DND-41 (cell line): Measurements from ENCODE around the gene RBM22.

ENCODE experiments used
- ATAC-seq: fragments of 200-7000 bp; cut with Tn5 transposase; 3 replicates; pipeline ENCODE4 v1.9.1; 2021; ENCODE audit warnings: low read depth; ENCODE audit not compliant: insufficient read depth
- DNase-seq: peaks from one replicate; pipeline ENCODE4 v3.0.0-alpha.2; 2020
- H2AFZ ChIP-seq: 2 replicates; pipeline ENCODE4 v1.6.0; 2012; ENCODE audit warnings: low read depth, low read length
- H3K27ac ChIP-seq: 2 replicates; pipeline ENCODE4 v1.5.1; 2012; ENCODE audit warnings: low read length, inconsistent platforms
- H3K27me3 ChIP-seq: fragments of 200-600 bp; sonication (generic); 2 replicates; pipeline ENCODE4 v1.6.0; 2012; ENCODE audit warnings: low read length, mild to moderate bottlenecking, inconsistent platforms; ENCODE audit not compliant: insufficient read depth, poor library complexity
- H3K36me3 ChIP-seq: 2 replicates; pipeline ENCODE4 v1.5.1; 2012; ENCODE audit warnings: low read length, inconsistent platforms; ENCODE audit not compliant: insufficient read depth
- H3K4me1 ChIP-seq: 2 replicates; pipeline ENCODE4 v1.5.1; 2012; ENCODE audit warnings: mild to moderate bottlenecking, low read length; ENCODE audit not compliant: insufficient read depth
- H3K4me2 ChIP-seq: 2 replicates; pipeline ENCODE4 v1.6.0; 2012; ENCODE audit warnings: mild to moderate bottlenecking, moderate library complexity, low read length, inconsistent platforms; ENCODE audit not compliant: insufficient read depth
- H3K4me3 ChIP-seq, 2 experiments: fragments of 200-600 bp in 1 of 2; shearing (Covaris generic) in 1 of 2; 2 replicates each; pipeline ENCODE4 v1.5.1; 2012 to 2016; ENCODE audit warnings: inconsistent platforms in 2 of 2, low read length in 2 of 2, mild to moderate bottlenecking in 2 of 2, low read depth in 1 of 2, moderate library complexity in 1 of 2
- H3K79me2 ChIP-seq: 2 replicates; pipeline ENCODE4 v1.6.0; 2012; ENCODE audit warnings: low read length, inconsistent platforms; ENCODE audit not compliant: insufficient read depth
- H3K9ac ChIP-seq: 2 replicates; pipeline ENCODE4 v1.6.0; 2012; ENCODE audit warnings: low read depth, mild to moderate bottlenecking, inconsistent platforms, low read length, moderate library complexity
- H3K9me3 ChIP-seq: 2 replicates; pipeline ENCODE4 v1.5.1; 2012; ENCODE audit warnings: low read length, moderate library complexity, mild to moderate bottlenecking, inconsistent platforms; ENCODE audit not compliant: insufficient read depth, severe bottlenecking
- H4K20me1 ChIP-seq: 2 replicates; pipeline ENCODE4 v1.6.0; 2012; ENCODE audit warnings: low read length; ENCODE audit not compliant: insufficient read depth
- CTCF ChIP-seq: IDR thresholded peaks from 2 replicates; pipeline ENCODE4 v1.5.1; 2012; ENCODE audit warnings: borderline replicate concordance, low read length, moderate library complexity, mild to moderate bottlenecking; ENCODE audit not compliant: poor library complexity, severe bottlenecking; ENCODE audit errors: extremely low read depth
- EZH2 ChIP-seq: IDR thresholded peaks from 3 replicates; pipeline ENCODE4 v1.6.1; 2012; ENCODE audit warnings: borderline replicate concordance, low read depth, mild to moderate bottlenecking, moderate library complexity, low read length, inconsistent platforms; ENCODE audit not compliant: severe bottlenecking

Gene RBM22

DNA sequence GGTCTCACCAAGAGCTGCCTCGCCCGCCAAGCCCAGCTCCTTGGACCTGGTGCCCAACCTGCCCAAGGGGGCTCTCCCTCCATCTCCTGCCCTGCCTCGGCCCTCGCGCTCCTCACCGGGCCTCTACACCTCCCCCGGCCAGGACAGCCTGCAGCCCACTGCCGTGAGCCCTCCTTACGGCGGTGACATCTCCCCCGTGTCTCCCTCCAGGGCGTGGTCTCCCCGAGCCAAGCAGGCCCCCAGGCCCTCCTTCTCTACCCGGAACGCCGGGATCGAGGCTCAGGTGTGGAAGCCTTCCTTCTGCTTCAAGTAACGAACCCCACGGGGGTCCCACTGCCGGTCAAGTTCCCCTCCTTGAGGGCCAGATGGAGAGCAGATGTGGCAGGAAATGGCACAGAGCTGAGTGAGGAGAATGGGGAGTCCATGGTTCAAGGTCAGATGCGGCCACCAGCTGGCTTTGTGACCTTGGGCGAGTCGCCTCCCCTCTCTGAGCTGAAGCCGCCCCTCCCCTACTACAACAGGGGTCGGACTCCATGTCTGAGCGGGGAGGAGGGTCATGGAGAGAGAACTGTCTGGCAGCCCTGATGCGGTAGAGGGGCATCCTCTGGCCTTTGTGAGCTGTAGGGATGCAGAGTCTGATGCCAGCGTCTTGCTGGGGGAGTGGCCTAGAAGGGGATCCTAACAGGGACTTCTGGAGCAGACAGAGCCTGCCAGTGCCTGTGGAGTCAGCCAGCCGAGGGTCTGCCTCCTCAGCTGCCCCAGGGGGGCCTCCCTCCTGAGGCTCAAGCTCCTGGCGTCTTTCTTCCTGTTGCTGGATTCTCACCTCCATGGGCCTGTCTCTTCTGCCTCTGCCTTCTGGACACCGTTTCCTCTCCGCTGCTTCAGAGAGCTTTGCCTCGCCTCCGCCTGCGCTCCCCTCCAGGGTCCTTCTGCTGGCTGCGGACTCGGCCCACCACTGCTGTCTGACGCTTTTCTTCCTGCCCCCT lies 50.5 kb downstream of the RBM22 start:
- Histone ChIP-seq H3K79me2 (no peaks in the 10 kb centered on the region), H3K27ac (no peak overlapping the region)
- no peak for ATAC-seq

DNA sequence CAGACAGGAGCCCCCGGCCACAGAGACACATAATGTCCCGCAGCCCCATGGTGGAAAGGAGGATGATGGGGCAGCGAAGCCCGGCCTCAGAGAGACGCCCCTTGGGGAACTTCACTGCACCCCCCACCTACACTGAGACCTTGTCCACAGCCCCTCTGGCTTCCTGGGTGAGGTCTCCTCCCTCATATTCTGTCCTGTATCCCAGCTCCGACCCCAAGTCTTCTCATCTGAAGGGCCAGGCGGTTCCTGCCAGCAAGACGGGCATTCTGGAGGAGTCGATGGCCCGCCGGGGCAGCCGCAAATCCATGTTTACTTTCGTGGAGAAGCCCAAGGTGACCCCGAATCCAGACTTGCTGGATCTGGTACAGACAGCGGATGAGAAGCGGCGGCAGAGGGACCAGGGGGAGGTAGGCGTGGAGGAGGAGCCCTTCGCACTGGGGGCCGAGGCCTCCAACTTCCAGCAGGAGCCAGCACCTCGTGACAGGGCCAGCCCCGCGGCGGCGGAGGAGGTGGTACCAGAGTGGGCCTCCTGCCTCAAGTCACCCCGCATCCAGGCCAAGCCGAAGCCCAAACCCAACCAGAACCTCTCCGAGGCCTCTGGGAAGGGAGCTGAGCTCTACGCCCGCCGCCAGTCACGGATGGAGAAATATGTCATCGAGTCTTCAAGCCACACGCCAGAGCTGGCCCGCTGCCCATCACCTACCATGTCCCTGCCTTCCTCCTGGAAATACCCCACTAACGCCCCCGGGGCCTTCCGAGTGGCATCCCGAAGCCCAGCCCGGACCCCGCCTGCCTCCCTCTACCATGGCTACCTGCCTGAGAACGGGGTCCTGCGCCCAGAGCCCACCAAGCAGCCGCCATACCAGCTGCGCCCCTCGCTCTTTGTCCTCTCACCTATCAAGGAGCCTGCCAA lies 51.5 kb downstream of the RBM22 start:
- H3K9ac ChIP-seq: no peak overlapping the region
- H3K36me3 ChIP-seq: no peaks in the 10 kb centered on the region
- ATAC-seq (no peak), DNase-seq (no peak)
- no peaks in the 10 kb centered on the region for H3K9me3 ChIP-seq
- no peaks in the 10 kb centered on the region for H3K79me2 ChIP-seq
- H3K27ac ChIP-seq: no peak overlapping the region
- H3K27me3 ChIP-seq: peaks cover 11% of the 10 kb centered on the region
- H4K20me1 ChIP-seq: no peaks in the 10 kb centered on the region
- TF ChIP-seq CTCF (no peak), EZH2 (no peak)
- H3K4me1 ChIP-seq: no peaks in the 10 kb centered on the region
- no peak overlapping the region for H2AFZ ChIP-seq
- H3K4me3 ChIP-seq: no peak overlapping the region
- H3K4me2 ChIP-seq: no peak overlapping the region

More for the DNA sequence above, 50.5 kb downstream of the RBM22 start:
- Histone ChIP-seq H3K9ac (no peak overlapping the region), H3K4me3 (no peak overlapping the region), H3K4me2 (no peak overlapping the region), H4K20me1 (no peaks in the 10 kb centered on the region), H3K27me3 (peaks cover 4% of the 10 kb centered on the region), H3K9me3 (no peaks in the 10 kb centered on the region), H3K4me1 (peaks cover 2% of the 10 kb centered on the region; the same call in 1 of the 2 replicates), H2AFZ (no peak overlapping the region), H3K36me3 (no peaks in the 10 kb centered on the region)
- no peak for DNase-seq
- no peak for TF ChIP-seq CTCF
- no peak for TF ChIP-seq EZH2

GRCh38 chr5:150648294-150649107 lies 52.4 kb downstream of the RBM22 start:
- H3K79me2 ChIP-seq: no peaks in the 10 kb centered on the region
- no peaks in the 10 kb centered on the region for H3K9me3 ChIP-seq
- H3K27ac ChIP-seq: no peak overlapping the region
- H3K27me3 ChIP-seq: peaks cover 14% of the 10 kb centered on the region
- no peaks in the 10 kb centered on the region for H3K36me3 ChIP-seq
- no peak for ATAC-seq
- H3K4me3 ChIP-seq: no peak overlapping the region
- DNase-seq: no peak
- H3K9ac ChIP-seq: no peak overlapping the region
- TF ChIP-seq CTCF (no peak), EZH2 (no peak)
- H2AFZ ChIP-seq: no peak overlapping the region
- no peaks in the 10 kb centered on the region for H4K20me1 ChIP-seq
- H3K4me2 ChIP-seq: no peak overlapping the region
- no peaks in the 10 kb centered on the region for H3K4me1 ChIP-seq
